ENCODE results near the gene SFRP5.

DNA sequence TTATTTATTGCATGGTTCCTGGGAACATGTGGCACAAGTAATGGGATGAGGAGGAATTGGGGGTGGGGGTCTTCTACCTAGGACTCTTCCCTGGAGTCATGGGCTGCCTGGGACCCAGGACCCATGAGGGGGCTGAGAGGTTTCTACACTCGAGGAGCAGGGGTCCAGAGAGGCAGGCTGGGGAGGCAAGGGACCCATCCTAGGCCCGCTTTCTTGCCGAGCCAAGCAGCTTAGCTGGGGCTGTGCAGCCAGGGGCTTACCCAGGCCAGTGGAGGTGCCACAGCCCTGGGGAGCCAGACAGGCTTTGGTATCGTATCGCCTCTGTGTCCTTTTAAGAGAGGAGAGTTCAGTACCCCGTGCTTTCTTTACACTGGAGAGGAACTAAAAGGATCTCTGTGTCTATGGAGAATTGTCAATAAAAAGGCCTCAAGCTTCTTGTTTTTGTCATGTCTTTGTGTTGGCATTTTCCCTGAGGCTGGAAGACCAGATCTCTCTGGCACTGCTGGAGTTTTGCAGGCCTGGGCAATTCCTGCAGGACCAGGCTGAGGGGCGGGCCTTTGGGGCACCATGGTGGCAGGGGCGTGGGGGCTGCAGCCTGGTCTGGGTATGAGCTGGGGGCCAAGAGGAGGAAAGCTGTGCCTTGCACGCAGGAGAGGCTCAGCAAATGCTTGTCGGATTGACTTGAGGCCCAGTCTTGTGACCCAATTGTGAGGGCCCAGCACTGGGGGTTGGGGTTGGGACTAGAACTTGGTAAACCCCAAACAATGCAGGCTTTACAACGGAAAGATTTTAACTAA lies 11.1 kb downstream of the SFRP5 start:
- TF ChIP-seq, protein P1, sequence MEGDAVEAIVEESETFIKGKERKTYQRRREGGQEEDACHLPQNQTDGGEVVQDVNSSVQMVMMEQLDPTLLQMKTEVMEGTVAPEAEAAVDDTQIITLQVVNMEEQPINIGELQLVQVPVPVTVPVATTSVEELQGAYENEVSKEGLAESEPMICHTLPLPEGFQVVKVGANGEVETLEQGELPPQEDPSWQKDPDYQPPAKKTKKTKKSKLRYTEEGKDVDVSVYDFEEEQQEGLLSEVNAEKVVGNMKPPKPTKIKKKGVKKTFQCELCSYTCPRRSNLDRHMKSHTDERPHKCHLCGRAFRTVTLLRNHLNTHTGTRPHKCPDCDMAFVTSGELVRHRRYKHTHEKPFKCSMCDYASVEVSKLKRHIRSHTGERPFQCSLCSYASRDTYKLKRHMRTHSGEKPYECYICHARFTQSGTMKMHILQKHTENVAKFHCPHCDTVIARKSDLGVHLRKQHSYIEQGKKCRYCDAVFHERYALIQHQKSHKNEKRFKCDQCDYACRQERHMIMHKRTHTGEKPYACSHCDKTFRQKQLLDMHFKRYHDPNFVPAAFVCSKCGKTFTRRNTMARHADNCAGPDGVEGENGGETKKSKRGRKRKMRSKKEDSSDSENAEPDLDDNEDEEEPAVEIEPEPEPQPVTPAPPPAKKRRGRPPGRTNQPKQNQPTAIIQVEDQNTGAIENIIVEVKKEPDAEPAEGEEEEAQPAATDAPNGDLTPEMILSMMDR (IDR thresholded peaks at IDR 0.05), result no peak
- TF ChIP-seq ZFX (IDR thresholded peaks at IDR 0.05; ENCODE audit: borderline replicate concordance), result no peak

All from 22Rv1 (cell line).